Esophagus (tissue), 2 donors: ENCODE measurements around the gene CHD6. TPM values are rescaled to one million over a fixed set of nuclear protein-coding genes. Genes with fewer than 3 reads are reported as not detected.

Experiments
- H3K27ac ChIP-seq, 2 donors: one replicate each; pipeline ENCODE4 v1.5.1; 2013; ENCODE audit warnings: low read depth in 2 of 2, mild to moderate bottlenecking in 2 of 2, inconsistent platforms in 1 of 2, low read length in 1 of 2, moderate library complexity in 1 of 2
- H3K27me3 ChIP-seq, 2 donors: one replicate each; pipeline ENCODE4 v1.6.1; 2013; ENCODE audit warnings: low read length in 2 of 2, control low read depth in 1 of 2, mild to moderate bottlenecking in 1 of 2; ENCODE audit not compliant: insufficient read depth in 2 of 2, control insufficient read depth in 1 of 2
- H3K36me3 ChIP-seq, 2 donors: one replicate each; pipeline ENCODE4 v1.6.1; 2013; ENCODE audit warnings: low read length in 1 of 2; ENCODE audit not compliant: control insufficient read depth in 2 of 2, insufficient read depth in 2 of 2
- H3K4me1 ChIP-seq, 2 donors: one replicate each; pipeline ENCODE4 v1.6.1; 2013; ENCODE audit warnings: low read length in 1 of 2; ENCODE audit not compliant: control insufficient read depth in 2 of 2, insufficient read depth in 2 of 2
- H3K4me3 ChIP-seq, 2 donors: one replicate each; pipeline ENCODE4 v1.5.1; 2013; ENCODE audit warnings: low read length in 2 of 2, mild to moderate bottlenecking in 2 of 2, low read depth in 1 of 2, moderate library complexity in 1 of 2
- H3K9me3 ChIP-seq, 2 donors: one replicate each; pipeline ENCODE4 v1.6.1; 2013; ENCODE audit warnings: mild to moderate bottlenecking in 2 of 2, low read depth in 1 of 2, low read length in 1 of 2, moderate library complexity in 1 of 2; ENCODE audit not compliant: control insufficient read depth in 2 of 2, insufficient read depth in 1 of 2
- WGBS, 2 donors: extraction: QIAGEN DNeasy Blood & Tissue Kit; methylation state at CpG; one replicate each; pipeline ENCODE4 v1.1.7; 2013; 5-methylcytosine and 5-hydroxymethylcytosine counted together
- polyA plus RNA-seq, 2 donors: library from polyadenylated mRNA; stranded (reverse); fragments of 200-250 nt; gene quantifications; one replicate each; pipeline ENCODE4 v1.2.3, GENCODE V29; 2013
- donor health status: healthy with polysubstance abuse.
- donor health status: Bipolar disorder and iron deficiency.

The CHD6 gene
- polyA plus RNA-seq, 2 donors: 4.4 to 9.2 TPM

DNA sequence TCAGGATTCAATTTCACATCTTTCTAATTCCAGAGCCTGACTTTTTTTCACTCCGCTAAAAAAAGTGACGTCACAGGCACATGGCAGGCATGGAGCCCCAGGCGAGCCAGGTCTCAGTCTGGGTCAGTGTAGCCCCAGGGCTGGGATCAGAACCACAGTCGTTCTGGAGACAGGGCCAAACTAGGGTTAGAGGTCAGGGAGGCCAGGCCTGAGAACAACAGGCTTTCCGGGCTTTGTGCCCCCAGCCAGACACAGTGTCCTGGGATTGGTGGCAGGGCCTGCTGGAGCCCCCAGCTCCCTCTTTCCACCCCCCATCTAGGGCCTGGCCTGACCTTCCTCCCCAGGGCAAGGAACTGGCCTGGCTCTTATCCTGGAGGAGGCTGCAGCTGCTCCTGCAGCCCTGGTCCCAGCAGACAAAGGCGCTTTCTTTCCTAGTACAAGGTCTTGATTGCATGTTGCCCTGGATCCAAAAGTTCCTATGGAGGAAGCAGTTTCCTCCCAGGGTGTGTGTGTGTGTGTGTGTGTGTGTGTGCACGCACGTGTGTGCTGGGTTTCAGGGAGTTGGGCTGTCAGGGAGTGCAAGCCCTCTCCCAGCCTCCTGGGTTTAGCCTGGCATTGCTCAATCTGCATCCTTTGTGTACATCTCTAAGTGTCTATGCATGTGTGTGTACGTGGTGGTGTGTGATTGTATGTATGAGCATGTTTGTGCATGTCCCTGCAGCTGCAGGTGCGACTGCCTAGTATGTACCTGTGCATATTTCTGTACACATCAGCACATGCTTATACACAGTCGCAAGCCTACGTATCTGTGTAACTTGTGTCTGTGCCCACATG, 225.1 kb downstream of the CHD6 start:
- Histone ChIP-seq H3K4me1 (peaks cover 0 to 21% of the 10 kb centered on the region in 2 donors), H3K36me3 (no peaks in the 10 kb centered on the region), H3K27me3 (no peaks in the 10 kb centered on the region), H3K9me3 (no peaks in the 10 kb centered on the region), H3K4me3 (no peak overlapping the region), H3K27ac (peak overlapping the region in 1 of 2 donors; percentile 52)
- 52 to 55% methylated on average over 12 of the region's 12 CpGs for WGBS, 2 donors

GRCh38 chr20:41392295-41392694, 225.9 kb downstream of the CHD6 start:
- H3K4me3 ChIP-seq: no peak overlapping the region
- H3K4me1 ChIP-seq: peaks cover 0 to 17% of the 10 kb centered on the region in 2 donors
- no peaks in the 10 kb centered on the region for H3K36me3 ChIP-seq
- no peaks in the 10 kb centered on the region for H3K9me3 ChIP-seq
- no peaks in the 10 kb centered on the region for H3K27me3 ChIP-seq
- peak overlapping the region in 1 of 2 donors; percentile 67 for H3K27ac ChIP-seq
- 73 to 97% methylated on average over 1 of the region's 1 CpG for WGBS, 2 donors

DNA sequence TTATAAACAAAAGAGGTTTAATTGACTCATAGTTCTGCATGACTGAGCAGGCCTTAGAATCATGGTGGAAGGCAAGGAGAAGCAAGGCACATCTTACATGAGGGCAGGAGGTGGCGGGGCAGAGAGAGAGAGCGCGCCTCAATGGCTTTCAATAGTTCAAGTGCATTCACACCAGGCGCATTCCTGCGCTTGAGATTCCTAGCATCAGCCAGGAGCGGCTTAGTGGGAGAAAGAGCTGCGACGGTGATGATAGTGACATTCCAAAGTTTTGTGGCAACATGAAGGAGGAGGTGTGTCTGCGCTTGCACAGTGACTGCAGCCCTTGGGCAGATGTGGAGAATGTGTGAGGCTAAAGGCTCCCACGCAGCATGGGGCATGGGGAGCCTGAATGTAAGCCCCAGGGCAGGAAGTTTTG, 226.6 kb downstream of the CHD6 start:
- Histone ChIP-seq H3K27me3 (no peaks in the 10 kb centered on the region), H3K4me3 (no peak overlapping the region), H3K9me3 (no peaks in the 10 kb centered on the region), H3K4me1 (peaks cover 1 to 17% of the 10 kb centered on the region in 2 donors), H3K27ac (peak overlapping the region in 1 of 2 donors; percentile 67), H3K36me3 (no peaks in the 10 kb centered on the region)
- WGBS, 2 donors: 56 to 69% methylated on average over 10 of the region's 10 CpGs

DNA sequence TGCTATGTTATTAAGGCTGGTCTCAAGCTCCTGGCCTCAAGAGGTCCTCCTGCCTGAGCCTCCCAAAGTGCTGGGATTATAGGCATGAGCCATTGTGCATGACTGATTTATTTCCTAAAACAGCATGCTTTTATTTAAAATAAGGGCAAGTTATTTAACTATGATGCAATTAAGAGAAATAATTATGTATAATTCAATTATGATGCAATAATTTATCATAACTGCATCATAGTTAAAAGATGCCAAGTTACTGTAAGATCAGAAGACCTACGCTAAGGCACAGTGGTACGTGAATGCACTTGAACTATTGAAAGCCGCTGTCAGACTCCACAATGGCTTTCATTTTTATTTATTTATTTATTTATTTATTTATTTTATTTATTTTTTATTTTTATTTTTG, 227.3 kb downstream of the CHD6 start:
- Histone ChIP-seq H3K4me1 (peaks cover 2 to 17% of the 10 kb centered on the region in 2 donors), H3K27me3 (no peaks in the 10 kb centered on the region), H3K36me3 (no peaks in the 10 kb centered on the region), H3K9me3 (no peaks in the 10 kb centered on the region), H3K27ac (no peak overlapping the region), H3K4me3 (no peak overlapping the region)
- 94 to 97% methylated on average over 3 of the region's 3 CpGs for WGBS, 2 donors

DNA sequence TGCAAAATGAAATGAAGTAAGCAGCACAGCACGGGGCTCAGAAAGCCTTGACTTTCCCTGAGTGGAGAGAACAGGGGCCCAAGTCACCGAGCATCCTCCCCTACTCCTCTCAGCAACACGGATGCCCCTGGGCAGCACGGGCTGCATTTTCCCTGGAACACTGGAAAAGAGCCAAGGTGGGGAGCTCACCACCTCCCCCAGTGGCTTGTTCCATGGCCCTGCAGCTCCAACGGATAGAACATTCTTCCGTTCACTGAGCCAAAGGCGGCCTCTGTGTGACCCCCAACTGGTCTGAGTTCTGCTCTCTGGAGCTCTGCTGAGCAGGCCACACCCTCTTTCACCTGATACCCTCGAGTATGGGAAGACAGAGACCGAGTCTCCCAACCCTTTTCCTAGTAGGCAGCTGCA, 230.7 kb downstream of the CHD6 start:
- Histone ChIP-seq H3K9me3 (no peaks in the 10 kb centered on the region), H3K27me3 (no peaks in the 10 kb centered on the region), H3K4me1 (peaks cover 2 to 8% of the 10 kb centered on the region in 2 donors), H3K36me3 (no peaks in the 10 kb centered on the region), H3K4me3 (no peak overlapping the region), H3K27ac (no peak overlapping the region)
- WGBS, 2 donors: 51 to 54% methylated on average over 9 of the region's 9 CpGs

DNA sequence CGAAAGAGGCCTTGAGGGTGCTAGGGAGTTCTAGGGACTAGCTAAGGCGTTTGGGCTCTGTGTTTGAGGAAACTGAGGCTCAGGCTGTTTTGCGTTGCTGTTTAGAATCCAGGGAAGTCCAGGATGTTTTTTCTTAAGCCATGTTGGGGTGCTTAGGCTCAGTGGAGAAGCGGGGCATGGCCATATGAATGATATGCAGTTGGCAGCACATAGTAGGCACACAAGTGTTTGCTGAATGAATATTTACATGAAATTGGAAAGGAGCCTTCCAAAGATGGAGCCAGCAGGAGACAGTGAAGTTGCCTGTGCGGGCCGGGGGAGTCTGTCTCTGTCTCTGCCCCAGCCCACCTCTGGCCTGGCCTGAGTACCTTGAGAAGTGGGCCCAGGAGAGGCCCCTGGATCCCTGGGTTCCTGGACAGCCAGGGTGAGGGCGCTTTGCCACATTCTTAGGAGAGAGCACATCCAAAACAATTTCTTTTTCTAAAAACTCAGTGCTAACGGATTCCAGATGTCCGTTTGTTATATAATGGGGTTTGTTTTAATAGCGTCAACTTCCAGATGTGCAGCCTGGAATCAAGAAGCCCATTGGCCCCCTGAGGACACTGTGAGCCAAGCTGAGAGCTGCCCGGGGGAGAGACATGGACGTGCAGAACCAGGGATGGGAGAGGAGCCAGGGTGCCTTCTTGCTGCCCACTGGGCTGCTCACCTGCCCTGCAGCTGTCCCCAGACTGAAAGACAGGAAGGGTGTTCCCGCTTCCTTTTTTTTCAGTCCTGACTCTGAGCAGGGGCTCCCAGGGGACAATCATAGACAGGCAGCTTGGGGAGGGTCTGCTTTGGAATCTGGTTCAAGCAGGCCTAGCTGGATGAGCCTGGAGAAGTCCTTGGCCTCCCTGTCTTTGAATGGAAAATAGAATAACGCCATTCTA, 231.4 kb downstream of the CHD6 start:
- no peak overlapping the region for H3K27ac ChIP-seq
- H3K27me3 ChIP-seq: no peaks in the 10 kb centered on the region
- no peaks in the 10 kb centered on the region for H3K9me3 ChIP-seq
- H3K4me1 ChIP-seq: peaks cover 2 to 3% of the 10 kb centered on the region in 2 donors
- 70 to 71% methylated on average over 14 of the region's 14 CpGs for WGBS, 2 donors
- no peak overlapping the region for H3K4me3 ChIP-seq
- no peaks in the 10 kb centered on the region for H3K36me3 ChIP-seq

GRCh38 chr20:41382791-41383305, 235.3 kb downstream of the CHD6 start:
- Histone ChIP-seq H3K4me3 (no peak overlapping the region), H3K4me1 (peaks cover 0 to 2% of the 10 kb centered on the region in 2 donors), H3K36me3 (no peaks in the 10 kb centered on the region), H3K27me3 (no peaks in the 10 kb centered on the region), H3K27ac (no peak overlapping the region), H3K9me3 (no peaks in the 10 kb centered on the region)
- 67 to 70% methylated on average over 7 of the region's 7 CpGs for WGBS, 2 donors

GRCh38 chr20:41380551-41381193, 237.5 kb downstream of the CHD6 start:
- H3K4me3 ChIP-seq: no peak overlapping the region
- no peaks in the 10 kb centered on the region for H3K36me3 ChIP-seq
- no peaks in the 10 kb centered on the region for H3K4me1 ChIP-seq
- 45 to 54% methylated on average over 12 of the region's 12 CpGs for WGBS, 2 donors
- H3K27me3 ChIP-seq: no peaks in the 10 kb centered on the region
- no peaks in the 10 kb centered on the region for H3K9me3 ChIP-seq
- no peak overlapping the region for H3K27ac ChIP-seq

- no peaks in the 10 kb centered on the region for H3K9me3 ChIP-seq
- no peak overlapping the region for H3K4me3 ChIP-seq
- H3K4me1 ChIP-seq: no peaks in the 10 kb centered on the region
- H3K27ac ChIP-seq: no peak overlapping the region
- H3K36me3 ChIP-seq: no peaks in the 10 kb centered on the region
- WGBS, 2 donors: 62 to 86% methylated on average over 2 of the region's 2 CpGs
- H3K27me3 ChIP-seq: no peaks in the 10 kb centered on the region
These were observed 238.6 kb downstream of the CHD6 start for GRCh38 chr20:41379551-41379950.
